ENCODE data around the gene DOCK6.

DOCK6 gene

GRCh38 chr19:11251217-11251616 is 11.1 kb downstream of the DOCK6 start:
- DNase-seq (ENCODE audit: low spot score) = no peak
- H4K91ac ChIP-seq (ENCODE audit: low read depth, low read length, poor library complexity) = no peak overlapping the region
- no peak overlapping the region for H2AFZ ChIP-seq (ENCODE audit: low read length)
- H3K36me3 ChIP-seq (replicated peaks in 1 of 2; ENCODE audit: control insufficient read depth in 2 of 2, insufficient read depth in 2 of 2, low read length in 2 of 2) = peaks cover 7 to 65% of the 10 kb centered on the region in 2 donors
- no peak overlapping the region for H3K4me3 ChIP-seq (ENCODE audit: low read length in 2 of 2)
- H2BK5ac ChIP-seq (ENCODE audit: low read length) = no peak overlapping the region
- H3K27me3 ChIP-seq (ENCODE audit: control insufficient read depth in 3 of 3, insufficient read depth in 3 of 3, low read depth in 1 of 3, low read length in 3 of 3) = no peaks in the 10 kb centered on the region
- WGBS, 2 donors (ENCODE audit: extremely low coverage in 2 of 2, insufficient read length in 2 of 2, insufficient replicate concordance in 1 of 2) = no CpG with 5 or more reads among the region's 4 CpGs
- no peak overlapping the region for H4K8ac ChIP-seq (ENCODE audit: low read depth, low read length)
- H3K79me1 ChIP-seq (ENCODE audit: low read depth, low read length) = no peaks in the 10 kb centered on the region
- no peak overlapping the region for H3K9ac ChIP-seq (ENCODE audit: low read depth, low read length, poor library complexity)
- H3K27ac ChIP-seq (replicated peaks; ENCODE audit: low read length) = no peak overlapping the region
- no peak overlapping the region for H3K18ac ChIP-seq (ENCODE audit: low read length)
- H3K14ac ChIP-seq (ENCODE audit: low read length) = no peak overlapping the region
- H3K23ac ChIP-seq (ENCODE audit: low read depth, low read length, poor library complexity) = no peak overlapping the region
- H2BK120ac ChIP-seq (ENCODE audit: low read depth, low read length) = no peak overlapping the region
- peak overlapping the region; percentile 52 for H2AK5ac ChIP-seq (ENCODE audit: low read depth, low read length)
- no peak overlapping the region for H2BK15ac ChIP-seq (ENCODE audit: low read length)
- peaks cover 0 to 1% of the 10 kb centered on the region in 2 donors for H3K4me1 ChIP-seq (ENCODE audit: control insufficient read depth in 2 of 2, insufficient read depth in 1 of 2, low read depth in 1 of 2, low read length in 2 of 2)
- H3K4ac ChIP-seq (ENCODE audit: low read length) = no peak overlapping the region
- H2BK12ac ChIP-seq (ENCODE audit: low read length) = no peak overlapping the region
- H3K4me2 ChIP-seq (ENCODE audit: insufficient read depth, low read length, poor library complexity, severe bottlenecking) = no peak overlapping the region
- no peaks in the 10 kb centered on the region for H3K9me3 ChIP-seq (replicated peaks in 1 of 2; ENCODE audit: control insufficient read depth in 2 of 2, insufficient read depth in 1 of 2, low read depth in 1 of 2, low read length in 2 of 2)

- Histone ChIP-seq H2BK5ac (ENCODE audit: low read length) (no peak overlapping the region), H3K4ac (ENCODE audit: low read length) (no peak overlapping the region), H3K4me3 (ENCODE audit: low read length in 2 of 2) (no peak overlapping the region), H3K4me1 (ENCODE audit: control insufficient read depth in 2 of 2, insufficient read depth in 1 of 2, low read depth in 1 of 2, low read length in 2 of 2) (no peaks in the 10 kb centered on the region), H3K27me3 (ENCODE audit: control insufficient read depth in 3 of 3, insufficient read depth in 3 of 3, low read depth in 1 of 3, low read length in 3 of 3) (no peaks in the 10 kb centered on the region), H4K8ac (ENCODE audit: low read depth, low read length) (no peak overlapping the region), H3K27ac (replicated peaks; ENCODE audit: low read length) (no peak overlapping the region), H3K23ac (ENCODE audit: low read depth, low read length, poor library complexity) (no peak overlapping the region), H3K18ac (ENCODE audit: low read length) (no peak overlapping the region), H3K79me1 (ENCODE audit: low read depth, low read length) (no peaks in the 10 kb centered on the region), H4K91ac (ENCODE audit: low read depth, low read length, poor library complexity) (no peak overlapping the region), H3K4me2 (ENCODE audit: insufficient read depth, low read length, poor library complexity, severe bottlenecking) (no peak overlapping the region), H2AFZ (ENCODE audit: low read length) (no peak overlapping the region), H2AK5ac (ENCODE audit: low read depth, low read length) (no peak overlapping the region), H3K9ac (ENCODE audit: low read depth, low read length, poor library complexity) (no peak overlapping the region), H3K9me3 (replicated peaks in 1 of 2; ENCODE audit: control insufficient read depth in 2 of 2, insufficient read depth in 1 of 2, low read depth in 1 of 2, low read length in 2 of 2) (no peaks in the 10 kb centered on the region), H2BK12ac (ENCODE audit: low read length) (no peak overlapping the region), H2BK120ac (ENCODE audit: low read depth, low read length) (no peak overlapping the region), H3K14ac (ENCODE audit: low read length) (no peak overlapping the region), H2BK15ac (ENCODE audit: low read length) (no peak overlapping the region), H3K36me3 (replicated peaks in 1 of 2; ENCODE audit: control insufficient read depth in 2 of 2, insufficient read depth in 2 of 2, low read length in 2 of 2) (peaks cover 7 to 83% of the 10 kb centered on the region in 2 donors)
- no CpG with 5 or more reads among the region's 2 CpGs for WGBS, 2 donors (ENCODE audit: extremely low coverage in 2 of 2, insufficient read length in 2 of 2, insufficient replicate concordance in 1 of 2)
- no peak for DNase-seq (ENCODE audit: low spot score)
Observed at GRCh38 chr19:11248852-11249251, 13.5 kb downstream of the DOCK6 start.

GRCh38 chr19:11247934-11248333 is 14.4 kb downstream of the DOCK6 start:
- no peaks in the 10 kb centered on the region for H3K79me1 ChIP-seq (ENCODE audit: low read depth, low read length)
- no peak overlapping the region for H2BK12ac ChIP-seq (ENCODE audit: low read length)
- peaks cover 0 to 4% of the 10 kb centered on the region in 2 donors for H3K4me1 ChIP-seq (ENCODE audit: control insufficient read depth in 2 of 2, insufficient read depth in 1 of 2, low read depth in 1 of 2, low read length in 2 of 2)
- no peak overlapping the region for H3K23ac ChIP-seq (ENCODE audit: low read depth, low read length, poor library complexity)
- H2AK5ac ChIP-seq (ENCODE audit: low read depth, low read length) = no peak overlapping the region
- no peak overlapping the region for H2BK120ac ChIP-seq (ENCODE audit: low read depth, low read length)
- peaks cover 0 to 1% (median 0%) of the 10 kb centered on the region in 3 experiments for H3K27me3 ChIP-seq (ENCODE audit: control insufficient read depth in 3 of 3, insufficient read depth in 3 of 3, low read depth in 1 of 3, low read length in 3 of 3)
- no peak overlapping the region for H2AFZ ChIP-seq (ENCODE audit: low read length)
- H3K4ac ChIP-seq (ENCODE audit: low read length) = no peak overlapping the region
- no peak for DNase-seq (ENCODE audit: low spot score)
- H3K9ac ChIP-seq (ENCODE audit: low read depth, low read length, poor library complexity) = no peak overlapping the region
- H3K36me3 ChIP-seq (replicated peaks in 1 of 2; ENCODE audit: control insufficient read depth in 2 of 2, insufficient read depth in 2 of 2, low read length in 2 of 2) = peaks cover 7 to 87% of the 10 kb centered on the region in 2 donors
- H3K27ac ChIP-seq (replicated peaks; ENCODE audit: low read length) = no peak overlapping the region
- no peak overlapping the region for H2BK5ac ChIP-seq (ENCODE audit: low read length)
- no CpG with 5 or more reads among the region's 14 CpGs for WGBS, 2 donors (ENCODE audit: extremely low coverage in 2 of 2, insufficient read length in 2 of 2, insufficient replicate concordance in 1 of 2)
- no peaks in the 10 kb centered on the region for H3K9me3 ChIP-seq (replicated peaks in 1 of 2; ENCODE audit: control insufficient read depth in 2 of 2, insufficient read depth in 1 of 2, low read depth in 1 of 2, low read length in 2 of 2)
- H3K4me3 ChIP-seq (ENCODE audit: low read length in 2 of 2) = no peak overlapping the region
- H3K4me2 ChIP-seq (ENCODE audit: insufficient read depth, low read length, poor library complexity, severe bottlenecking) = no peak overlapping the region
- H4K8ac ChIP-seq (ENCODE audit: low read depth, low read length) = no peak overlapping the region
- no peak overlapping the region for H4K91ac ChIP-seq (ENCODE audit: low read depth, low read length, poor library complexity)
- H2BK15ac ChIP-seq (ENCODE audit: low read length) = no peak overlapping the region
- no peak overlapping the region for H3K18ac ChIP-seq (ENCODE audit: low read length)
- no peak overlapping the region for H3K14ac ChIP-seq (ENCODE audit: low read length)

GRCh38 chr19:11247391-11247790 is 14.9 kb downstream of the DOCK6 start:
- Histone ChIP-seq H3K27ac (replicated peaks; ENCODE audit: low read length) (no peak overlapping the region), H2BK12ac (ENCODE audit: low read length) (no peak overlapping the region), H3K4me3 (ENCODE audit: low read length in 2 of 2) (no peak overlapping the region), H3K9ac (ENCODE audit: low read depth, low read length, poor library complexity) (no peak overlapping the region), H2AFZ (ENCODE audit: low read length) (no peak overlapping the region), H2AK5ac (ENCODE audit: low read depth, low read length) (no peak overlapping the region), H3K18ac (ENCODE audit: low read length) (no peak overlapping the region), H3K23ac (ENCODE audit: low read depth, low read length, poor library complexity) (no peak overlapping the region), H3K4me1 (ENCODE audit: control insufficient read depth in 2 of 2, insufficient read depth in 1 of 2, low read depth in 1 of 2, low read length in 2 of 2) (peaks cover 0 to 4% of the 10 kb centered on the region in 2 donors), H2BK120ac (ENCODE audit: low read depth, low read length) (no peak overlapping the region), H2BK15ac (ENCODE audit: low read length) (no peak overlapping the region), H3K36me3 (replicated peaks in 1 of 2; ENCODE audit: control insufficient read depth in 2 of 2, insufficient read depth in 2 of 2, low read length in 2 of 2) (peaks cover 10 to 86% of the 10 kb centered on the region in 2 donors), H3K4ac (ENCODE audit: low read length) (no peak overlapping the region), H3K4me2 (ENCODE audit: insufficient read depth, low read length, poor library complexity, severe bottlenecking) (peak overlapping the region; percentile 11), H3K79me1 (ENCODE audit: low read depth, low read length) (no peaks in the 10 kb centered on the region), H4K8ac (ENCODE audit: low read depth, low read length) (no peak overlapping the region), H2BK5ac (ENCODE audit: low read length) (no peak overlapping the region), H3K14ac (ENCODE audit: low read length) (no peak overlapping the region), H3K9me3 (replicated peaks in 1 of 2; ENCODE audit: control insufficient read depth in 2 of 2, insufficient read depth in 1 of 2, low read depth in 1 of 2, low read length in 2 of 2) (no peaks in the 10 kb centered on the region), H3K27me3 (ENCODE audit: control insufficient read depth in 3 of 3, insufficient read depth in 3 of 3, low read depth in 1 of 3, low read length in 3 of 3) (peaks cover 0 to 1% (median 0%) of the 10 kb centered on the region in 3 experiments), H4K91ac (ENCODE audit: low read depth, low read length, poor library complexity) (no peak overlapping the region)
- WGBS, 2 donors (ENCODE audit: extremely low coverage in 2 of 2, insufficient read length in 2 of 2, insufficient replicate concordance in 1 of 2) = no CpG with 5 or more reads among the region's 10 CpGs
- DNase-seq (ENCODE audit: low spot score) = no peak

All from neuronal stem cell (in vitro differentiated cells).